ENCODE results near the gene ALX3.

The ALX3 gene

DNA sequence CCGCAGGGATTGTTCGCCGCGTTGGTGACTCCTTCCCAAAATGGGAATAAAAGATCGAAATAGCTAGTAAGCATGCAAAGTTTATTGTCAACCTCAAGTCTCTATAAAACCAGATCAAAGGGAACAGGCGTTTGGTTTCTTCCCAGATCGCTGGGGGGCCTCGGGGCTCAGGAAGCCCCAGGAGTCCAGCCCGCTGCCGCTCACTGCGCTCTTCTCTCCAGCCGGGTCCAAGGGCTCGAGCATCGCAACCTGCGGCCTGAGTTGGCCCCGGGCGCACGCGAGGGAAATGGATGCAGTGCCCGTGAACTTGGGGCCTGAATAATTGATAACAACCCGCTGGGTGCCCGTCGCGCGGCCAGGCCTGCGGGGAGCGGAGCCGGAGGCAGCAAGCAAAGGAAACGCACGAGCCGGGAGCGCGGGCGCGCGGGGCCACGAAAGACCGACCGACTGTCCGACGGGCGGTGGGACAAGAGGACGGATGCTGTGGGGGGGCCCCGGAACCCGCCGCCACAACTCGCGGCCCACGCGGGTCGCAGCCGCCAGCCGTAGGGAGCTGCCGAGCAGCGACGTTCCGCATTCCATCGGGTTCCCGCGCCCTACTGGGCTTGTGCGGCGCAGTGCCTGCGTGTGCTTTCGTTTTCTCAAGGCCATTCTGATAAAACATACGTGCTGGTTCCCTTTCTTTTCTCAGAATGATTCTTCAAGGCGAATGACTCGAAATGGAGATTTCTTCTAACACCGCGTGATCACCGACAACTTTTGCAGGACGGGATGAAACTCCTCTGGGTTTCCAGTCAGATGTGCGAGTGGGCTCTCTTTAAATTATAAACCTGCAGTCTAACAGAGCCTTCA, 14.0 kb upstream of the ALX3 start:
- H3K4me3 ChIP-seq (ENCODE audit: insufficient read depth in 1 of 2, low read depth in 1 of 2, low read length in 2 of 2): peak overlapping the region; percentile 41 to 80
- H4K8ac ChIP-seq (ENCODE audit: low read length): no peak overlapping the region
- peak overlapping the region; percentile 73 for H2AFZ ChIP-seq (ENCODE audit: low read depth, low read length)
- H3K9ac ChIP-seq (ENCODE audit: low read length): peak overlapping the region; percentile 74
- H3K9me3 ChIP-seq (ENCODE audit: control insufficient read depth, low read length): no peaks in the 10 kb centered on the region
- H3K4me1 ChIP-seq (ENCODE audit: control insufficient read depth, insufficient read depth, low read depth, low read length): peaks cover 9% of the 10 kb centered on the region
- peak; percentile 69 for DNase-seq
- H4K91ac ChIP-seq (ENCODE audit: low read length): no peak overlapping the region
- no peak overlapping the region for H3K18ac ChIP-seq (ENCODE audit: low read depth in 1 of 2, low read length in 2 of 2)
- no peak overlapping the region for H2BK15ac ChIP-seq (ENCODE audit: low read depth, poor library complexity, severe bottlenecking)
- peak overlapping the region; percentile 84 to 97 for H3K23ac ChIP-seq (ENCODE audit: low read length in 2 of 2)
- no peak overlapping the region for H3K4ac ChIP-seq (ENCODE audit: low read depth in 1 of 2, low read length in 2 of 2)
- H2BK120ac ChIP-seq (ENCODE audit: low read depth, low read length): no peak overlapping the region
- H3K36me3 ChIP-seq (ENCODE audit: control insufficient read depth in 1 of 2, insufficient read depth in 2 of 2, low read depth in 1 of 2, low read length in 2 of 2): no peaks in the 10 kb centered on the region
- no peak overlapping the region for H3K27ac ChIP-seq (ENCODE audit: low read length, poor library complexity, severe bottlenecking)
- H2AK5ac ChIP-seq (ENCODE audit: low read length, severe bottlenecking): no peak overlapping the region
- H3K27me3 ChIP-seq (ENCODE audit: control insufficient read depth in 1 of 2, insufficient read depth in 1 of 2, low read length in 2 of 2): peaks cover 27 to 95% of the 10 kb centered on the region in 2 experiments
- H3K79me1 ChIP-seq (replicated peaks; ENCODE audit: low read length, poor library complexity, severe bottlenecking): no peaks in the 10 kb centered on the region
- H3K14ac ChIP-seq (ENCODE audit: low read length in 2 of 2): no peak overlapping the region
- no peak overlapping the region for H2BK5ac ChIP-seq (ENCODE audit: low read depth, low read length, poor library complexity, severe bottlenecking)
- H3K4me2 ChIP-seq (ENCODE audit: low read length, poor library complexity, severe bottlenecking): peak overlapping the region; percentile 76
- WGBS: 3% methylated on average over 72 of the region's 72 CpGs
- H2BK12ac ChIP-seq (ENCODE audit: low read length in 2 of 2): no peak overlapping the region

GRCh38 chr1:110083866-110084226, 13.4 kb upstream of the ALX3 start:
- peak overlapping the region; percentile 76 for H3K4me2 ChIP-seq (ENCODE audit: low read length, poor library complexity, severe bottlenecking)
- no peak for DNase-seq
- H2AFZ ChIP-seq (ENCODE audit: low read depth, low read length): peak overlapping the region; percentile 73
- no peak overlapping the region for H4K8ac ChIP-seq (ENCODE audit: low read length)
- H2BK120ac ChIP-seq (ENCODE audit: low read depth, low read length): no peak overlapping the region
- H3K18ac ChIP-seq (ENCODE audit: low read depth in 1 of 2, low read length in 2 of 2): no peak overlapping the region
- H2AK5ac ChIP-seq (ENCODE audit: low read length, severe bottlenecking): no peak overlapping the region
- peak overlapping the region; percentile 84 to 97 for H3K23ac ChIP-seq (ENCODE audit: low read length in 2 of 2)
- no peak overlapping the region for H3K14ac ChIP-seq (ENCODE audit: low read length in 2 of 2)
- H2BK15ac ChIP-seq (ENCODE audit: low read depth, poor library complexity, severe bottlenecking): no peak overlapping the region
- peaks cover 9% of the 10 kb centered on the region for H3K4me1 ChIP-seq (ENCODE audit: control insufficient read depth, insufficient read depth, low read depth, low read length)
- H3K79me1 ChIP-seq (replicated peaks; ENCODE audit: low read length, poor library complexity, severe bottlenecking): no peaks in the 10 kb centered on the region
- peak overlapping the region; percentile 74 for H3K9ac ChIP-seq (ENCODE audit: low read length)
- H3K27me3 ChIP-seq (ENCODE audit: control insufficient read depth in 1 of 2, insufficient read depth in 1 of 2, low read length in 2 of 2): peaks cover 27 to 95% of the 10 kb centered on the region in 2 experiments
- H3K4ac ChIP-seq (ENCODE audit: low read depth in 1 of 2, low read length in 2 of 2): no peak overlapping the region
- H3K9me3 ChIP-seq (ENCODE audit: control insufficient read depth, low read length): no peaks in the 10 kb centered on the region
- WGBS: 9% methylated on average over 18 of the region's 37 CpGs
- H3K36me3 ChIP-seq (ENCODE audit: control insufficient read depth in 1 of 2, insufficient read depth in 2 of 2, low read depth in 1 of 2, low read length in 2 of 2): no peaks in the 10 kb centered on the region
- H3K4me3 ChIP-seq (ENCODE audit: insufficient read depth in 1 of 2, low read depth in 1 of 2, low read length in 2 of 2): peak overlapping the region in 1 of 2 experiments; percentile 80
- H2BK12ac ChIP-seq (ENCODE audit: low read length in 2 of 2): no peak overlapping the region
- no peak overlapping the region for H2BK5ac ChIP-seq (ENCODE audit: low read depth, low read length, poor library complexity, severe bottlenecking)
- no peak overlapping the region for H3K27ac ChIP-seq (ENCODE audit: low read length, poor library complexity, severe bottlenecking)
- no peak overlapping the region for H4K91ac ChIP-seq (ENCODE audit: low read length)

DNA sequence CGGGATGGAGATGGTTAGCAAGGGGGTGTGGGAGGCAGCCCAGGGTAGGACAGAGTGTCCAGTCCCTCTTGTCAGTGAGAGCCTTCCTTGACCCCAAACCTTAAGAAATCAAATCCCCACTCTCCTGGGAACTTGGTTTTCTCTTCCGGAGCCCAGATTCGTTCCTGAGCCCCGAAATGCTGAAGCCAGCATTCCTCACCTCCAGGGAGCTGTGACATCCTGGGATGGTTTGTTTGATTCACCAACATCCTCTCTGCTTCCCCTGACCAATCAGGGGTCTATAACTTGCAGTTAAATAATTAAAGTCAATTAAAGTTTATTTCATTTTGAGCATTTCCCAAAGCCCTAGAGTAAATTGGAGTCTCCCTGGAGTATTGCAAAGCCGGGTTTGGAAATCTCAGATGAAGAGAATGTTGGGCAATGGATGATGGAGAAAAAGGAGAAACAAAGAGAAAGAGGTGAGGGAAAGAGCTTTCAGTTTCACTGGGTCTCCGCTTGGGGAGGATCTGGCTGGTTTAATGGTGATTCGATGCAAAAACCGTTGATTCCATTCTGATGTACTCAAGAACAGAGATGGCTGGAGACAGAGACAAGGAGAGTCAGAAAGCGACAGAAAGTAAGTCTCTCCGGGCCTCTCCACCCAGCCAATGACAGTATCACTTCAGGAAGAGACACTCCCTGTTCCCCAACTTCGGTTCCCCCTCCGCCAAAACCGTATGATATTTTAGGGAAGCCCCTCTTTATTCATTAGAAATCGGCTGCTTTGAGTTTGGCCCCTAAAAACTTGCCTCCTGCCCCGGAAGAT, 12.8 kb upstream of the ALX3 start:
- Histone ChIP-seq H3K27ac (ENCODE audit: low read length, poor library complexity, severe bottlenecking) (no peak overlapping the region), H3K36me3 (ENCODE audit: control insufficient read depth in 1 of 2, insufficient read depth in 2 of 2, low read depth in 1 of 2, low read length in 2 of 2) (no peaks in the 10 kb centered on the region), H3K4me1 (ENCODE audit: control insufficient read depth, insufficient read depth, low read depth, low read length) (peaks cover 9% of the 10 kb centered on the region), H2BK15ac (ENCODE audit: low read depth, poor library complexity, severe bottlenecking) (no peak overlapping the region), H3K4ac (ENCODE audit: low read depth in 1 of 2, low read length in 2 of 2) (no peak overlapping the region), H4K91ac (ENCODE audit: low read length) (no peak overlapping the region), H3K4me2 (ENCODE audit: low read length, poor library complexity, severe bottlenecking) (no peak overlapping the region), H2AFZ (ENCODE audit: low read depth, low read length) (no peak overlapping the region), H3K14ac (ENCODE audit: low read length in 2 of 2) (no peak overlapping the region), H3K27me3 (ENCODE audit: control insufficient read depth in 1 of 2, insufficient read depth in 1 of 2, low read length in 2 of 2) (peaks cover 24 to 95% of the 10 kb centered on the region in 2 experiments), H2BK12ac (ENCODE audit: low read length in 2 of 2) (no peak overlapping the region), H3K23ac (ENCODE audit: low read length in 2 of 2) (no peak overlapping the region), H4K8ac (ENCODE audit: low read length) (no peak overlapping the region), H2BK5ac (ENCODE audit: low read depth, low read length, poor library complexity, severe bottlenecking) (no peak overlapping the region), H3K18ac (ENCODE audit: low read depth in 1 of 2, low read length in 2 of 2) (no peak overlapping the region), H3K79me1 (replicated peaks; ENCODE audit: low read length, poor library complexity, severe bottlenecking) (no peaks in the 10 kb centered on the region), H3K4me3 (ENCODE audit: insufficient read depth in 1 of 2, low read depth in 1 of 2, low read length in 2 of 2) (peak overlapping the region in 1 of 2 experiments; percentile 80), H3K9ac (ENCODE audit: low read length) (peak overlapping the region; percentile 74), H3K9me3 (ENCODE audit: control insufficient read depth, low read length) (no peaks in the 10 kb centered on the region), H2BK120ac (ENCODE audit: low read depth, low read length) (no peak overlapping the region), H2AK5ac (ENCODE audit: low read length, severe bottlenecking) (no peak overlapping the region)
- DNase-seq: peak; percentile 26
- 21% methylated on average over 15 of the region's 15 CpGs for WGBS

- no peak overlapping the region for H3K9ac ChIP-seq (ENCODE audit: low read length)
- no peaks in the 10 kb centered on the region for H3K36me3 ChIP-seq (ENCODE audit: control insufficient read depth in 1 of 2, insufficient read depth in 2 of 2, low read depth in 1 of 2, low read length in 2 of 2)
- no peak overlapping the region for H4K91ac ChIP-seq (ENCODE audit: low read length)
- peaks cover 26 to 96% of the 10 kb centered on the region in 2 experiments for H3K27me3 ChIP-seq (ENCODE audit: control insufficient read depth in 1 of 2, insufficient read depth in 1 of 2, low read length in 2 of 2)
- H3K4me3 ChIP-seq (ENCODE audit: insufficient read depth in 1 of 2, low read depth in 1 of 2, low read length in 2 of 2): no peak overlapping the region
- WGBS: 49% methylated on average over 5 of the region's 5 CpGs
- no peaks in the 10 kb centered on the region for H3K79me1 ChIP-seq (replicated peaks; ENCODE audit: low read length, poor library complexity, severe bottlenecking)
- no peak overlapping the region for H2BK15ac ChIP-seq (ENCODE audit: low read depth, poor library complexity, severe bottlenecking)
- H3K27ac ChIP-seq (ENCODE audit: low read length, poor library complexity, severe bottlenecking): no peak overlapping the region
- H3K4me2 ChIP-seq (ENCODE audit: low read length, poor library complexity, severe bottlenecking): no peak overlapping the region
- no peak overlapping the region for H2BK120ac ChIP-seq (ENCODE audit: low read depth, low read length)
- no peaks in the 10 kb centered on the region for H3K9me3 ChIP-seq (ENCODE audit: control insufficient read depth, low read length)
- H2AFZ ChIP-seq (ENCODE audit: low read depth, low read length): no peak overlapping the region
- H4K8ac ChIP-seq (ENCODE audit: low read length): no peak overlapping the region
- H2BK12ac ChIP-seq (ENCODE audit: low read length in 2 of 2): no peak overlapping the region
- H3K23ac ChIP-seq (ENCODE audit: low read length in 2 of 2): no peak overlapping the region
- no peak overlapping the region for H3K18ac ChIP-seq (ENCODE audit: low read depth in 1 of 2, low read length in 2 of 2)
- H3K4ac ChIP-seq (ENCODE audit: low read depth in 1 of 2, low read length in 2 of 2): no peak overlapping the region
- no peak overlapping the region for H2AK5ac ChIP-seq (ENCODE audit: low read length, severe bottlenecking)
- peaks cover 9% of the 10 kb centered on the region for H3K4me1 ChIP-seq (ENCODE audit: control insufficient read depth, insufficient read depth, low read depth, low read length)
- no peak overlapping the region for H3K14ac ChIP-seq (ENCODE audit: low read length in 2 of 2)
- H2BK5ac ChIP-seq (ENCODE audit: low read depth, low read length, poor library complexity, severe bottlenecking): no peak overlapping the region
- no peak for DNase-seq
These were observed 12.0 kb upstream of the ALX3 start for GRCh38 chr1:110082477-110082876.
